ENCODE data around the gene SCAF4. TPM values are rescaled to one million over a fixed set of nuclear protein-coding genes. Genes with fewer than 3 reads are reported as not detected.

Gene SCAF4
- polyA plus RNA-seq, 2 of the 4 experiments (the other 2 are of a cell fraction): 10.4 to 16.6 TPM

- no peaks in the 10 kb centered on the region for H3K4me1 ChIP-seq
- no peaks in the 10 kb centered on the region for H3K9me3 ChIP-seq
- TF ChIP-seq TFCP2L1 (CRISPR knock-in tag; IDR thresholded peaks at IDR 0.05) (no peak), TP53 (CRISPR knock-in tag; IDR thresholded peaks at IDR 0.05) (no peak), GATA3 (IDR thresholded peaks at IDR 0.05; ENCODE audit: borderline replicate concordance) (no peak), FOXS1 (CRISPR knock-in tag; IDR thresholded peaks at IDR 0.05) (no peak), MAZ (IDR thresholded peaks at IDR 0.05; ENCODE audit: borderline replicate concordance, low read depth, low read length) (no peak), SREBF2 (IDR thresholded peaks at IDR 0.05) (no peak), CHD4 (IDR thresholded peaks at IDR 0.05; ENCODE audit: borderline replicate concordance) (no peak), HOXB13 (CRISPR knock-in tag; IDR thresholded peaks at IDR 0.05; ENCODE audit: low read depth) (no peak), ZSCAN20 (CRISPR knock-in tag; IDR thresholded peaks at IDR 0.05) (no peak), POLR2A (IDR thresholded peaks at IDR 0.05; ENCODE audit: low read length) (no peak), PHF8 (IDR thresholded peaks at IDR 0.05; ENCODE audit: borderline replicate concordance, low read depth) (no peak), HDAC2 (IDR thresholded peaks at IDR 0.05) (no peak), PBX3 (IDR thresholded peaks at IDR 0.05) (no peak), NPAS2 (CRISPR knock-in tag; IDR thresholded peaks at IDR 0.05; ENCODE audit: borderline replicate concordance) (no peak), JUNB (IDR thresholded peaks at IDR 0.05) (no peak), HOXA7 (CRISPR knock-in tag; IDR thresholded peaks at IDR 0.05) (no peak), CHD2 (IDR thresholded peaks at IDR 0.05; ENCODE audit: low read length, partially characterized antibody) (no peak)
- TF ChIP-seq, protein P1, sequence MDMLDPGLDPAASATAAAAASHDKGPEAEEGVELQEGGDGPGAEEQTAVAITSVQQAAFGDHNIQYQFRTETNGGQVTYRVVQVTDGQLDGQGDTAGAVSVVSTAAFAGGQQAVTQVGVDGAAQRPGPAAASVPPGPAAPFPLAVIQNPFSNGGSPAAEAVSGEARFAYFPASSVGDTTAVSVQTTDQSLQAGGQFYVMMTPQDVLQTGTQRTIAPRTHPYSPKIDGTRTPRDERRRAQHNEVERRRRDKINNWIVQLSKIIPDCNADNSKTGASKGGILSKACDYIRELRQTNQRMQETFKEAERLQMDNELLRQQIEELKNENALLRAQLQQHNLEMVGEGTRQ (IDR thresholded peaks at IDR 0.05): no peak
- TF ChIP-seq, protein P2, sequence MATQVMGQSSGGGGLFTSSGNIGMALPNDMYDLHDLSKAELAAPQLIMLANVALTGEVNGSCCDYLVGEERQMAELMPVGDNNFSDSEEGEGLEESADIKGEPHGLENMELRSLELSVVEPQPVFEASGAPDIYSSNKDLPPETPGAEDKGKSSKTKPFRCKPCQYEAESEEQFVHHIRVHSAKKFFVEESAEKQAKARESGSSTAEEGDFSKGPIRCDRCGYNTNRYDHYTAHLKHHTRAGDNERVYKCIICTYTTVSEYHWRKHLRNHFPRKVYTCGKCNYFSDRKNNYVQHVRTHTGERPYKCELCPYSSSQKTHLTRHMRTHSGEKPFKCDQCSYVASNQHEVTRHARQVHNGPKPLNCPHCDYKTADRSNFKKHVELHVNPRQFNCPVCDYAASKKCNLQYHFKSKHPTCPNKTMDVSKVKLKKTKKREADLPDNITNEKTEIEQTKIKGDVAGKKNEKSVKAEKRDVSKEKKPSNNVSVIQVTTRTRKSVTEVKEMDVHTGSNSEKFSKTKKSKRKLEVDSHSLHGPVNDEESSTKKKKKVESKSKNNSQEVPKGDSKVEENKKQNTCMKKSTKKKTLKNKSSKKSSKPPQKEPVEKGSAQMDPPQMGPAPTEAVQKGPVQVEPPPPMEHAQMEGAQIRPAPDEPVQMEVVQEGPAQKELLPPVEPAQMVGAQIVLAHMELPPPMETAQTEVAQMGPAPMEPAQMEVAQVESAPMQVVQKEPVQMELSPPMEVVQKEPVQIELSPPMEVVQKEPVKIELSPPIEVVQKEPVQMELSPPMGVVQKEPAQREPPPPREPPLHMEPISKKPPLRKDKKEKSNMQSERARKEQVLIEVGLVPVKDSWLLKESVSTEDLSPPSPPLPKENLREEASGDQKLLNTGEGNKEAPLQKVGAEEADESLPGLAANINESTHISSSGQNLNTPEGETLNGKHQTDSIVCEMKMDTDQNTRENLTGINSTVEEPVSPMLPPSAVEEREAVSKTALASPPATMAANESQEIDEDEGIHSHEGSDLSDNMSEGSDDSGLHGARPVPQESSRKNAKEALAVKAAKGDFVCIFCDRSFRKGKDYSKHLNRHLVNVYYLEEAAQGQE (IDR thresholded peaks at IDR 0.05): no peak
- FAIRE-seq: no peak
- no peak for ATAC-seq
- H3K4me2 ChIP-seq: no peak overlapping the region
- DNase-seq (ENCODE audit: low read depth in 1 of 2, low spot score in 1 of 2): no peak
- ChIA-PET POLR2A (no interaction called here), CTCF (interaction anchor here (0.6 kb wide), 1 partner anchor 614 kb away, joined by 3 read pairs; no protein-coding TSS in a partner anchor)
- H3K4me3 ChIP-seq: no peak overlapping the region
- WGBS (ENCODE audit: missing lambda C conversion rate): 74% methylated on average over 3 of the region's 3 CpGs
- no peak overlapping the region for H3K27ac ChIP-seq
Observed at GRCh38 chr21:31771685-31772084, 39.8 kb upstream of the SCAF4 start.

DNA sequence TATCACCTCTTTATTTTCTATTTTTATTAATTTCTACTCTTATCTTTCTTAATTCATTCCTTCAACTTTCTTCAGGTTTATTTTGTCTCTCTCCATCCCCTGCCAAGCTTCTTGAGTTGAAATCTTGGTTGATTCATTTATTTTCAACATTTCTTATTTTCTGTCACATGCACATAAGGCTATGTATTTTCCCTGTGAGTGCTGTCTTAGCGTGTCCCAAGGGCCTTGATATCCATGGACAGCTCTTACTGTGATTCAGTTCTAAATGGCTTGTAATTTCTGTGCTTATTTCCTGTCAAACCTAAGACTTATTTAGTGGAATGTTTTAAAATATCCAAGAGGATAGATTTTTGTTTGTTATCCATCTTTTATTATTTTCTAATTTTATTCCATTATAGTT lies 36.8 kb upstream of the SCAF4 start:
- no peak for FAIRE-seq
- H3K9me3 ChIP-seq: no peaks in the 10 kb centered on the region
- no peak overlapping the region for H3K4me2 ChIP-seq
- TF ChIP-seq MAX (IDR thresholded peaks at IDR 0.05): no peak
- no peak for TF ChIP-seq ZC3H11A (IDR thresholded peaks at IDR 0.05)
- TF ChIP-seq SMC3 (IDR thresholded peaks at IDR 0.05): no peak
- TF ChIP-seq JUNB (IDR thresholded peaks at IDR 0.05): no peak
- no peak for TF ChIP-seq FOSB (CRISPR knock-in tag; IDR thresholded peaks at IDR 0.05)
- no peak for TF ChIP-seq RNF2 (IDR thresholded peaks at IDR 0.05; ENCODE audit: borderline replicate concordance, low read depth)
- TF ChIP-seq, protein P3, sequence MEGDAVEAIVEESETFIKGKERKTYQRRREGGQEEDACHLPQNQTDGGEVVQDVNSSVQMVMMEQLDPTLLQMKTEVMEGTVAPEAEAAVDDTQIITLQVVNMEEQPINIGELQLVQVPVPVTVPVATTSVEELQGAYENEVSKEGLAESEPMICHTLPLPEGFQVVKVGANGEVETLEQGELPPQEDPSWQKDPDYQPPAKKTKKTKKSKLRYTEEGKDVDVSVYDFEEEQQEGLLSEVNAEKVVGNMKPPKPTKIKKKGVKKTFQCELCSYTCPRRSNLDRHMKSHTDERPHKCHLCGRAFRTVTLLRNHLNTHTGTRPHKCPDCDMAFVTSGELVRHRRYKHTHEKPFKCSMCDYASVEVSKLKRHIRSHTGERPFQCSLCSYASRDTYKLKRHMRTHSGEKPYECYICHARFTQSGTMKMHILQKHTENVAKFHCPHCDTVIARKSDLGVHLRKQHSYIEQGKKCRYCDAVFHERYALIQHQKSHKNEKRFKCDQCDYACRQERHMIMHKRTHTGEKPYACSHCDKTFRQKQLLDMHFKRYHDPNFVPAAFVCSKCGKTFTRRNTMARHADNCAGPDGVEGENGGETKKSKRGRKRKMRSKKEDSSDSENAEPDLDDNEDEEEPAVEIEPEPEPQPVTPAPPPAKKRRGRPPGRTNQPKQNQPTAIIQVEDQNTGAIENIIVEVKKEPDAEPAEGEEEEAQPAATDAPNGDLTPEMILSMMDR (IDR thresholded peaks at IDR 0.05): no peak
- TF ChIP-seq HDAC2 (IDR thresholded peaks at IDR 0.05): no peak
- TF ChIP-seq FOXS1 (CRISPR knock-in tag; IDR thresholded peaks at IDR 0.05): no peak
- no peak for TF ChIP-seq EP300 (IDR thresholded peaks at IDR 0.05)
- no peak for TF ChIP-seq CHD4 (IDR thresholded peaks at IDR 0.05; ENCODE audit: borderline replicate concordance)
- no peak for TF ChIP-seq KDM5A (IDR thresholded peaks at IDR 0.05)
- no peak for TF ChIP-seq RAD21 (conservative IDR thresholded peaks at IDR 0.05 in 1 of 2, IDR thresholded peaks at IDR 0.05 in 1 of 2)
- no peak for TF ChIP-seq ZSCAN20 (CRISPR knock-in tag; IDR thresholded peaks at IDR 0.05)
- no peak for TF ChIP-seq POLR2A (IDR thresholded peaks at IDR 0.05; ENCODE audit: low read length)
- no peak for TF ChIP-seq FOSL2 (IDR thresholded peaks at IDR 0.05)
- no peak for TF ChIP-seq FOSL2 (CRISPR knock-in tag; IDR thresholded peaks at IDR 0.05)
- no peak for TF ChIP-seq TFCP2L1 (CRISPR knock-in tag; IDR thresholded peaks at IDR 0.05)
- no peak overlapping the region for H3K27ac ChIP-seq
- H3K4me3 ChIP-seq: no peak overlapping the region
- H3K4me1 ChIP-seq: no peaks in the 10 kb centered on the region
- 74% methylated on average over 1 of the region's 1 CpG for WGBS (ENCODE audit: missing lambda C conversion rate)
- ATAC-seq: no peak
- DNase-seq (ENCODE audit: low read depth in 1 of 2, low spot score in 1 of 2): no peak
- POLR2A ChIA-PET: no interaction called here
- CTCF ChIA-PET: no interaction called here

All from A549 (cell line).